Left lung (tissue), 10 donors: ENCODE results near the gene NCOA6. TPM values are rescaled to one million over a fixed set of nuclear protein-coding genes. Genes with fewer than 3 reads are reported as not detected.
A peak's percentile ranks its signal among the peaks of the same experiment; 100 is the strongest.
"Not testable (repeated sequence)": the region's sequence is repeated elsewhere in the genome, so short reads cannot be mapped to it uniquely, and the experiment has no call there.

ENCODE experiments used
- ATAC-seq: fragments of 200-7000 bp; cut with Tn5 transposase; one replicate; pipeline ENCODE4 v1.9.1; 2020; ENCODE audit warnings: moderate library complexity
- DNase-seq, 4 donors: peaks; one replicate each; pipeline ENCODE4 v3.0.0-alpha.2; 2013 to 2020
- H3K27ac ChIP-seq, 2 donors: fragments of 200-600 bp; sonication (generic) in 1 of 2; one replicate each; pipeline versions ENCODE4 v1.5.0 to v1.8.0; 2020 to 2021
- H3K27me3 ChIP-seq, 2 donors: fragments of 200-600 bp; sonication (generic) in 1 of 2; one replicate each; pipeline versions ENCODE4 v1.5.0 to v1.8.0; 2020 to 2021
- H3K36me3 ChIP-seq, 2 donors: fragments of 200-600 bp; sonication (generic) in 1 of 2; one replicate each; pipeline versions ENCODE4 v1.5.0 to v1.8.0; 2020 to 2021
- H3K4me1 ChIP-seq, 2 donors: fragments of 200-600 bp; one replicate each; pipeline ENCODE4 v1.8.0; 2021
- H3K4me3 ChIP-seq, 2 donors: fragments of 200-600 bp; sonication (generic) in 1 of 2; one replicate each; pipeline versions ENCODE4 v1.5.0 to v1.8.0; 2020 to 2021; ENCODE audit warnings: mild to moderate bottlenecking in 1 of 2
- H3K9me3 ChIP-seq, 2 donors: fragments of 200-600 bp; sonication (generic) in 1 of 2; one replicate each; pipeline versions ENCODE4 v1.5.0 to v1.8.0; 2020 to 2021
- CTCF ChIP-seq, 2 donors: fragments of 200-600 bp; sonication (generic) in 1 of 2; IDR thresholded peaks; one replicate each; pipeline versions ENCODE4 v1.5.0 to v1.8.0; 2021; ENCODE audit warnings: antibody characterized with exemption in 2 of 2
- intact Hi-C, 2 donors: fragments of 100-400 bp; cut with DNase I; formaldehyde crosslinking; loops; one replicate each; pipeline versions ENCODE4 v1.11.2 to v1.14.2; 2022
- polyA plus RNA-seq, 6 donors: library from polyadenylated mRNA; unstranded; fragments of 120-200 nt; gene quantifications; one replicate each; pipeline ENCODE4 v1.2.1, GENCODE V29; 2013; ENCODE audit not compliant: insufficient read length in 6 of 6
- total RNA-seq, 2 donors: library from RNA; stranded (reverse); fragmentation: NEBNext Ultra II Directional; extraction: Animal tissue kit (Norgen Biotek cat#: 25700); gene quantifications; one replicate each; pipeline ENCODE4 v1.2.1, GENCODE V29; 2021
- donor health status: DM: no; HTN: yes; CAD: no.
- donor health status: DM: no; HTN: no; CAD: no.

NCOA6 gene
- total and polyA plus RNA-seq, 8 donors = 26.0 to 52.3 (median 45.0) TPM

- ATAC-seq (no peak), DNase-seq (no peak)
- H3K27me3 ChIP-seq = no peaks in the 10 kb centered on the region
- H3K4me1 ChIP-seq = peaks cover 0 to 5% of the 10 kb centered on the region in 2 donors
- H3K4me3 ChIP-seq = no peak overlapping the region
- H3K9me3 ChIP-seq = no peaks in the 10 kb centered on the region
- no peak for TF ChIP-seq CTCF (IDR thresholded peaks at IDR 0.05)
- H3K27ac ChIP-seq = no peak overlapping the region
- H3K36me3 ChIP-seq = peaks cover 0 to 67% of the 10 kb centered on the region in 2 donors
- intact Hi-C loops = no loop called here
Observed at GRCh38 chr20:34716921-34717229, 108.6 kb downstream of the NCOA6 start.

- Histone ChIP-seq H3K4me1 (peaks cover 0 to 10% of the 10 kb centered on the region in 2 donors), H3K27me3 (no peaks in the 10 kb centered on the region), H3K27ac (no peak overlapping the region), H3K9me3 (no peaks in the 10 kb centered on the region), H3K36me3 (peaks cover 0 to 59% of the 10 kb centered on the region in 2 donors), H3K4me3 (no peak overlapping the region)
- intact Hi-C loops = no loop called here
- TF ChIP-seq CTCF (IDR thresholded peaks at IDR 0.05) = no peak
- ATAC-seq = no peak
- no peak for DNase-seq
Observed at GRCh38 chr20:34715384-34715783, 110.1 kb downstream of the NCOA6 start.

GRCh38 chr20:34713944-34714515, 111.4 kb downstream of the NCOA6 start:
- H3K9me3 ChIP-seq, H3K4me3 ChIP-seq, ATAC-seq, intact Hi-C loops, DNase-seq, H3K27me3 ChIP-seq, H3K27ac ChIP-seq: not testable (repeated sequence)
- H3K36me3 ChIP-seq = peaks cover 0 to 50% of the 10 kb centered on the region in 2 donors
- H3K4me1 ChIP-seq = peaks cover 0 to 19% of the 10 kb centered on the region in 2 donors

GRCh38 chr20:34713194-34713943, 112.1 kb downstream of the NCOA6 start:
- DNase-seq = peak in 2 of 4 donors; percentile 28 to 74
- intact Hi-C loops = no loop called here

GRCh38 chr20:34712525-34713192, 112.8 kb downstream of the NCOA6 start:
- Histone ChIP-seq H3K4me3 (no peak overlapping the region), H3K4me1 (peaks cover 5 to 26% of the 10 kb centered on the region in 2 donors), H3K27ac (no peak overlapping the region), H3K9me3 (no peaks in the 10 kb centered on the region), H3K36me3 (peaks cover 0 to 49% of the 10 kb centered on the region in 2 donors), H3K27me3 (peaks cover 0 to 4% of the 10 kb centered on the region in 2 donors)
- intact Hi-C loops = no loop called here
- ATAC-seq (no peak), DNase-seq (no peak)
- no peak for TF ChIP-seq CTCF (IDR thresholded peaks at IDR 0.05)

More at GRCh38 chr20:34713194-34713943, 112.1 kb downstream of the NCOA6 start:
- no peak for ATAC-seq
- H3K4me3 ChIP-seq = no peak overlapping the region
- H3K4me1 ChIP-seq = peaks cover 5 to 24% of the 10 kb centered on the region in 2 donors
- H3K9me3 ChIP-seq = no peaks in the 10 kb centered on the region
- peaks cover 0 to 50% of the 10 kb centered on the region in 2 donors for H3K36me3 ChIP-seq
- H3K27me3 ChIP-seq = peaks cover 0 to 4% of the 10 kb centered on the region in 2 donors
- no peak overlapping the region for H3K27ac ChIP-seq
- TF ChIP-seq CTCF (IDR thresholded peaks at IDR 0.05) = no peak
